GM21390 (cell line): ENCODE data around the gene CFAP141.

Source experiments
- ATAC-seq: cut with Tn5 transposase; IDR thresholded peaks from one replicate; pipeline ENCODE4 v1.9.1; 2021; ENCODE audit not compliant: unreplicated experiment

The CFAP141 gene

GRCh38 chr1:154171880-154172279 is 34.3 kb downstream of the CFAP141 start:
- no peak for ATAC-seq

- ATAC-seq: no peak
These were observed 34.9 kb downstream of the CFAP141 start for GRCh38 chr1:154171223-154171583.

GRCh38 chr1:154170547-154171222 is 35.4 kb downstream of the CFAP141 start:
- no peak for ATAC-seq

GRCh38 chr1:154167461-154167860 is 38.7 kb downstream of the CFAP141 start:
- no peak for ATAC-seq

GRCh38 chr1:154166207-154166606 is 39.9 kb downstream of the CFAP141 start:
- no peak for ATAC-seq

GRCh38 chr1:154159554-154159953 is 46.6 kb downstream of the CFAP141 start:
- ATAC-seq: no peak

GRCh38 chr1:154158307-154159125 is 47.6 kb downstream of the CFAP141 start:
- ATAC-seq: peak; percentile 39

GRCh38 chr1:154157520-154158306 is 48.4 kb downstream of the CFAP141 start:
- peak; percentile 76 for ATAC-seq

GRCh38 chr1:154155251-154155650 is 50.9 kb downstream of the CFAP141 start:
- no peak for ATAC-seq

GRCh38 chr1:154154534-154155191 is 51.5 kb downstream of the CFAP141 start, which contains the start of gene NUP210L:
TSS of gene NUP210L (minus strand) at chr1:154155073.
- ATAC-seq: no peak

- ATAC-seq: no peak
These were observed 52.1 kb downstream of the CFAP141 start for GRCh38 chr1:154154053-154154452.

- ATAC-seq: no peak
These were observed 54.8 kb downstream of the CFAP141 start for GRCh38 chr1:154151311-154151710.
